Measurements from ENCODE around the gene SLC26A1. TPM values are rescaled to one million over a fixed set of nuclear protein-coding genes. Genes with fewer than 3 reads are reported as not detected.

Gene SLC26A1
- total and polyA plus RNA-seq, 2 experiments from 2014 or later: 0.77 to 6.3 TPM

DNA sequence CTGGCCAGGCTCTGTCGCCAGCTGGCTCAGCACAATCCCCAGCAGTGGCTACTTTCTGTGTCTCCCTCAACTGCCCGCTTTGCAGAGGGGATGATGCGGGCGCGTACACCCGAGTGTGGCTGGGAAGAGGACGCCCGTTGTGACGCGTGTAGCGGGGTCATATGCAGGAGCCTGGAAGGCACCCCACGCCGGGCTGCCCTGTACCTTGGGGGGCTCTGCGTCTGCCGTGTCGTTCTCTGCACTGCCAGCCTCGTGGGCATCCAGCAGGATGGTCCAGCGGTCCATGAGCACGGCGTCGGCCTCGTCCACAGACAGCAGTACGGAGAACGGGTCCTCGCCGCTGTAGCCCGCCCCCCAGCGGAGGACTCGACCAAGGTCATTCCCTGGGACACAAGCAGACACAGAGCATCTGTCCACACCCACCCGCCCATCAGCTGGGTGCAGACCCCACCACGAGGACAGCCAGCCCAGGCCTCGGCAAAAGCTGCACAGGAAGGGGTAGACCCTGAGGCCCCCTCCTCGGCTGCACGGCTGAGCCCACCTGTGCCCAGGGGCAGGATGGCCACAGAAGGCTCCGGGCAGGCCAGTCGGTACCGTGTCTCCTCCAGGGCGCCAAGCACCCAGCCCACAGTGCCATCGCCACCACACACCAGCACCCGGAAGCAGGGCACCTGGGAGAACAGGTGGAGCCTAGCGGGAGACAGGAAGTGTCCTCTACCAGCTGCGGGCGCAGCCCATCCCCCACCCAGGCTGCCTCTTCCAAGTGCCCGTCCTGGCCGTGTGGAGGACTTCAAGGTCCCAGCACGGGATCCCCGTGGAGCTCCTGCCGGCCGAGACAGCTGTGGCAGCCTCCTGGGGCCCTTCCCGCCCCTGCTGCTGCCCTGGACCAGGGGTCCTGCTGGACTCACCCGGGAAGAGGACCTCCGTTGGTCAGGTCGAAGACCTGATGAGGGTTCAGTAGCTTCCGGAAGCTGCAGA lies 30.7 kb downstream of the SLC26A1 start:
- H3K36me3 ChIP-seq: no peaks in the 10 kb centered on the region
- H3K27ac ChIP-seq: no peak overlapping the region
- TF ChIP-seq, protein P1, sequence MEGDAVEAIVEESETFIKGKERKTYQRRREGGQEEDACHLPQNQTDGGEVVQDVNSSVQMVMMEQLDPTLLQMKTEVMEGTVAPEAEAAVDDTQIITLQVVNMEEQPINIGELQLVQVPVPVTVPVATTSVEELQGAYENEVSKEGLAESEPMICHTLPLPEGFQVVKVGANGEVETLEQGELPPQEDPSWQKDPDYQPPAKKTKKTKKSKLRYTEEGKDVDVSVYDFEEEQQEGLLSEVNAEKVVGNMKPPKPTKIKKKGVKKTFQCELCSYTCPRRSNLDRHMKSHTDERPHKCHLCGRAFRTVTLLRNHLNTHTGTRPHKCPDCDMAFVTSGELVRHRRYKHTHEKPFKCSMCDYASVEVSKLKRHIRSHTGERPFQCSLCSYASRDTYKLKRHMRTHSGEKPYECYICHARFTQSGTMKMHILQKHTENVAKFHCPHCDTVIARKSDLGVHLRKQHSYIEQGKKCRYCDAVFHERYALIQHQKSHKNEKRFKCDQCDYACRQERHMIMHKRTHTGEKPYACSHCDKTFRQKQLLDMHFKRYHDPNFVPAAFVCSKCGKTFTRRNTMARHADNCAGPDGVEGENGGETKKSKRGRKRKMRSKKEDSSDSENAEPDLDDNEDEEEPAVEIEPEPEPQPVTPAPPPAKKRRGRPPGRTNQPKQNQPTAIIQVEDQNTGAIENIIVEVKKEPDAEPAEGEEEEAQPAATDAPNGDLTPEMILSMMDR (IDR thresholded peaks at IDR 0.05; ENCODE audit: low read depth, low read length): no peak
- no peaks in the 10 kb centered on the region for H3K9me3 ChIP-seq (ENCODE audit: low read depth)
- H3K4me3 ChIP-seq: no peak overlapping the region
- no peak for DNase-seq (ENCODE audit: low read depth in 1 of 2, low spot score in 1 of 2)
- no peaks in the 10 kb centered on the region for H3K4me1 ChIP-seq (ENCODE audit: low read depth)
- H3K27me3 ChIP-seq: peaks cover 12% of the 10 kb centered on the region

DNA sequence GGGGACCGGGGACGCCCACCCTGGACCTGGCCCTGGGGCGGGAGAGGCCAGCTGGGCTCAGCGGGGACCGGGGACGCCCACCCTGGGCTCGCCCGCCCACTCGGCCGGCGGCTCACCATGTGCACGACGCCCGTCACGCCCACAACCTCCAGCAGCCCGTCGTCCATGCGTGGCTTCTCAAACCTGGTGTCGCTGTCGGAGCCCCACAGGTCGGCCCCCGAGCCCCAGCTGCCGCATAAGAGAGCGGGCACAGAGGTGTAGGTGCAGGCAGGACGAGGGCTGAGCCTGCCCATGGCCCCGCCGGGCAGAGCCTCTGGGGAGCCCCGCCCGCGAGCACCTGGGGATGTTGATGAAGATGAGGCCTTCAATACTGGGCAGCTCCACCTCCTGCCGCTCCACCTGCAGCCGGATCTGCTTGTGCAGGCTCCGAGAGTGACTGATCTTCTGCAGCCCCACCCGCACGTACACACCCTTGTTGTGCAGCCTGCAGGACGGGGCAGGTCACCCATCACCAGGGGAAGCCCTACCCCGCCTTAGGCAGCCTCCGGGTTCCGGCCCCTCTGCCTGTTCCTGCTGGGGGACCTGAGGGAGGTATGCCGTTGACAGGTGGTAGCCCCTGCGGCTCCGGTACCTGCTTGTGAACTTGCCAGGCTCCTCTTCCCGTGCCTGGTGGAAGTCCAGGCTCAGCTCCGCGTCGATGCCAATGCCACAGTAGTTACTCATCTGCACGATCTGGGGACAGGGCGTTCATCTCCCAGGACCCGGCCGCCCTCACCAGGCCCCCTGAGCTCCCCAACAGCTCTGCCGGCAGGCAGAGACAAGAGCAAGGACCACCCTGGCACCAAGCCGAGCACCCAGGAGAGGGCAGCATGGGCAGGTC lies 31.6 kb downstream of the SLC26A1 start:
- no peak overlapping the region for H3K4me3 ChIP-seq
- no peaks in the 10 kb centered on the region for H3K4me1 ChIP-seq (ENCODE audit: low read depth)
- H3K9me3 ChIP-seq (ENCODE audit: low read depth): no peaks in the 10 kb centered on the region
- H3K36me3 ChIP-seq: no peaks in the 10 kb centered on the region
- TF ChIP-seq, protein P1 (IDR thresholded peaks at IDR 0.05; ENCODE audit: low read depth, low read length): no peak
- no peak overlapping the region for H3K27ac ChIP-seq
- no peak for DNase-seq (ENCODE audit: low read depth in 1 of 2, low spot score in 1 of 2)
- H3K27me3 ChIP-seq: peaks cover 2% of the 10 kb centered on the region

DNA sequence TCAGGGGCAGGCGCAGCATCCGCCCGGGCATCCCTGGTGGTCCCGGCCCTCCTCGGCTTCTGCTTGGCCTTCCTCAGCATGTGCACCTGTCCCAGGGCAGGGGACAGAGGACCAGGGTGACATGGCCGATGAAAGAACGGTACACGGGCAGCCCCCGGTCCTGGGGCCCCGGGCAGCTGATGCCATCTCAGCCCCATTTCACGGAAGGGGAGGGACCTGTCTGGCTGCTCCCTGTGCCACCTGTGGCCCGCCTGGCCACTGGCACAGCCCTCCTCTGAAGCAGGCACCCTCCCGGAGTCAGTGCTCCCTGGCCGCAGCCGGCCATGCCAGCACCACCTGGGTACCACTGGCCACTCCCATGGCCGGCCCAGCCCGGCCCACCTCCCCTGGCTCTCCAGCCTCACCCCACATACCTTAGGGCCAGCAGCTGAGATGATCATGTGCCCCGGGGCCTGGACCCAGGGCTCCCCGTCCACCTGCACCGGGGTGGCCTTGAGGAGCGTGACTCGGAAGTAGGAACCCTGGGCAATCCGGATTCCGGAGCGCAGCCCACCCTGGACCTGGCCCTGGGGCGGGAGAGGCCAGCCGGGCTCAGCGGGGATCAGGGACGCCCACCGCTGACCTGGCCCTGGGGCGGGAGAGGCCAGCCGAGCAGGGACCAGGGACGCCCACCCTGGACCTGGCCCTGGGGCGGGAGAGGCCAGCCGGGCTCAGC lies 32.4 kb downstream of the SLC26A1 start:
- no peaks in the 10 kb centered on the region for H3K27me3 ChIP-seq
- no peaks in the 10 kb centered on the region for H3K9me3 ChIP-seq (ENCODE audit: low read depth)
- H3K4me3 ChIP-seq: no peak overlapping the region
- TF ChIP-seq, protein P1 (IDR thresholded peaks at IDR 0.05; ENCODE audit: low read depth, low read length): no peak
- DNase-seq (ENCODE audit: low read depth in 1 of 2, low spot score in 1 of 2): no peak
- no peak overlapping the region for H3K27ac ChIP-seq
- H3K4me1 ChIP-seq (ENCODE audit: low read depth): no peaks in the 10 kb centered on the region
- no peaks in the 10 kb centered on the region for H3K36me3 ChIP-seq

DNA sequence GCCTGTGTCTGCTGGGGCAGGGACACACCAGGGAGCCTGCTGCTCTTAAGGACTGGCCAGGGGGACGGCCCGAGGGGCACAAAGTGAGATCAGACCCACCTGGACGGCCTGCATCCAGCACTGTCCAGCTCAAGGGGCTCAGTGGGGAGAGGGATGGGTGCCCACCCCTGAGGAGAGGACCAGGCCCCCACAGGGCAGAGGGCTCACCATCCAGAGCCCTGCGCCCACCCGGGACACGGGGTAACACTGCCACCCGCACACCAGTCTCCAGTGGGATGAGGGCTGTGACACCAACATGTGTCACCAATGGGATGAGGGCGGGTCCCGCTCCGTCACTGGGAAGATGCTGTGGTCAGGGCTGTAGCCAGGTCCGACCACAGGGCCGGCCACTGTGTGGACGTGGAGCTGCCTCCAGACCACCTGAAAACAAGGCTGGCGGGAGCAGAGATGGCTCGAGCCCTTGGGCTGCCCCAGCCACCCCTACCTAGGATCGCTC lies 33.0 kb downstream of the SLC26A1 start:
- TF ChIP-seq, protein P1 (IDR thresholded peaks at IDR 0.05; ENCODE audit: low read depth, low read length): no peak
- DNase-seq (ENCODE audit: low read depth in 1 of 2, low spot score in 1 of 2): no peak
- H3K4me1 ChIP-seq (ENCODE audit: low read depth): no peaks in the 10 kb centered on the region
- H3K4me3 ChIP-seq: no peak overlapping the region
- H3K9me3 ChIP-seq (ENCODE audit: low read depth): no peaks in the 10 kb centered on the region
- no peak overlapping the region for H3K27ac ChIP-seq
- H3K36me3 ChIP-seq: no peaks in the 10 kb centered on the region
- no peaks in the 10 kb centered on the region for H3K27me3 ChIP-seq
